Activated CD4-positive, alpha-beta T cell treated with anti-CD3 and anti-CD28 coated beads, Interleukin-2, amount 50 U/mL, for 24 hours (primary cell): ENCODE data around the gene CARD11.

Source experiments
- DNase-seq, 2 donors: peaks; one replicate each; pipeline ENCODE4 v3.0.0-alpha.2; 2020; ENCODE audit warnings: low read depth in 1 of 2, low spot score in 1 of 2

Gene CARD11

GRCh38 chr7:2880874-2881533, 162.7 kb downstream of the CARD11 start:
- no peak for DNase-seq

- DNase-seq = no peak
These were observed 163.6 kb downstream of the CARD11 start for GRCh38 chr7:2880051-2880450.

- DNase-seq = no peak
These were observed 164.3 kb downstream of the CARD11 start for GRCh38 chr7:2879354-2879753.

GRCh38 chr7:2878306-2878705, 165.4 kb downstream of the CARD11 start:
- DNase-seq = no peak

- DNase-seq = no peak
These were observed 167.5 kb downstream of the CARD11 start for GRCh38 chr7:2876031-2876731.

- no peak for DNase-seq
These were observed 169.7 kb downstream of the CARD11 start for GRCh38 chr7:2873686-2874551.

- DNase-seq = no peak
These were observed 170.5 kb downstream of the CARD11 start for GRCh38 chr7:2873146-2873545.

- DNase-seq = no peak
These were observed 171.3 kb downstream of the CARD11 start for GRCh38 chr7:2872296-2872874.

GRCh38 chr7:2870471-2870931, 173.2 kb downstream of the CARD11 start:
- DNase-seq = peak; percentile 15 to 37

- DNase-seq = no peak
These were observed 173.7 kb downstream of the CARD11 start for GRCh38 chr7:2869981-2870380.

- DNase-seq = no peak
These were observed 177.1 kb downstream of the CARD11 start for GRCh38 chr7:2866601-2867000.

- peak; percentile 60 to 73 for DNase-seq
These were observed 178.5 kb downstream of the CARD11 start for GRCh38 chr7:2864999-2865670.

- DNase-seq = no peak
These were observed 179.3 kb downstream of the CARD11 start for GRCh38 chr7:2864204-2864985.

- peak; percentile 33 to 66 for DNase-seq
These were observed 180.1 kb downstream of the CARD11 start for GRCh38 chr7:2863461-2864066.

GRCh38 chr7:2862831-2863361, 180.8 kb downstream of the CARD11 start:
- DNase-seq = no peak

- no peak for DNase-seq
These were observed 182.2 kb downstream of the CARD11 start for GRCh38 chr7:2861509-2861908.

GRCh38 chr7:2860627-2861133, 183.0 kb downstream of the CARD11 start:
- DNase-seq = no peak

GRCh38 chr7:2859952-2860351, 183.7 kb downstream of the CARD11 start:
- DNase-seq = no peak

GRCh38 chr7:2858621-2859020, 185.0 kb downstream of the CARD11 start:
- no peak for DNase-seq
